GM21367 (cell line): Measurements from ENCODE around the gene PPFIA2.
"Not testable (repeated sequence)": the region's sequence is repeated elsewhere in the genome, so short reads cannot be mapped to it uniquely, and the experiment has no call there.

Experiments
- ATAC-seq: cut with Tn5 transposase; IDR thresholded peaks from one replicate; pipeline ENCODE4 v1.9.1; 2021; ENCODE audit not compliant: unreplicated experiment

Gene PPFIA2

DNA sequence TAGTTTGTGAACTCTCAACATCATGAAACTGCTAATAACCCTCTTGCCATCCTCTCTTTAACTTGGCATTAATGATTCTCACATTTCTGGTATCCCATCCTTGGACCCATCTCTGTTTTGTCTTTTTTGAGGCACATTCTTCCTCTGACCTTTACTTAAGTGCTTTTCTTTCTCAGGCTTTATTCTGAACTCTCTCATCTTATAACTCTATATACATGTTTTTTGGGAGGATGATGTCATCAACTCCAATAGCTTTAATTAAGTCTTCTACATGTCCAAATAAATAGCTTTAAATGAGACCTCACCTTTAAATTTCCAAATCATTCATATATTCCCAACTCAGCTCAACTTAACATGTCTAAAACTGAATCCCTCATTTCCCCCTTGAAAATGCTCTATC lies 88.4 kb downstream of the PPFIA2 start:
- no peak for ATAC-seq

DNA sequence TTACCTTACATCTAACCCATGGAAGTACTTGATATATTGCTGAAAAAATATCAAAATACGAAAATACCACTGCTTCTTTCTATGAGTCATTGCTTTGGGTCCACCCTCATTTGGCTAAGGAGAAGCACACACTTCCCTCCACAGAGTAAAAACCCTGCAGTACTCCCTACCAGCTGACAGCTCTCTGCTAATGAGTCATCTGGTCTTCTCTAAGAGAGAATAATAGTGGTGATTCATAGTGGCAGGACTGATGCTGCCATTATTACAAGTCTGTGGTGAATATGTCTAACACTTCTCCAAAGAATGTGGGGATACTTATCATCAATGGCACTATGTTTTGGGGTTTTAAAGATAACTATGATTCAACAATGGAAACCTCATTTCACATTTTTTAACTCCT lies 90.7 kb downstream of the PPFIA2 start:
- ATAC-seq, result peak; percentile 73

DNA sequence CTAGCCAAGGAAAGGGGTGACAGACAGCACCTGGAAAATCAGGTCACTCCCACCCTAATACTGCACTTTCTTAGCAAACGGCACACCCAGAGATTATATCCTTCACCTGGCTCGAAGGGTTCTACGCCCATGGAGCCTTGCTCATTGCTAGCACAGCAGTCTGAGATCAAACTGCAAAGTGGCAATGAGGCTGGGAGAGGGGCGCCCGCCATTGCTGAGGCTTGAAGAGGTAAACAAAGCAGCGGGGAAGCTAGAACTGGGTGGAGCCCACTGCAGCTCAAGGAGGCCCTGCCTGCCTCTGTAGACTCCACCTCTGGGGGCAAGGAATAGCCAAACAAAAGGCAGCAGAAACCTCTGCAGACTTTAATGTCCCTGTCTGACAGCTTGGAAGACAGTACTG lies 99.8 kb downstream of the PPFIA2 start:
- not testable (repeated sequence) for ATAC-seq

DNA sequence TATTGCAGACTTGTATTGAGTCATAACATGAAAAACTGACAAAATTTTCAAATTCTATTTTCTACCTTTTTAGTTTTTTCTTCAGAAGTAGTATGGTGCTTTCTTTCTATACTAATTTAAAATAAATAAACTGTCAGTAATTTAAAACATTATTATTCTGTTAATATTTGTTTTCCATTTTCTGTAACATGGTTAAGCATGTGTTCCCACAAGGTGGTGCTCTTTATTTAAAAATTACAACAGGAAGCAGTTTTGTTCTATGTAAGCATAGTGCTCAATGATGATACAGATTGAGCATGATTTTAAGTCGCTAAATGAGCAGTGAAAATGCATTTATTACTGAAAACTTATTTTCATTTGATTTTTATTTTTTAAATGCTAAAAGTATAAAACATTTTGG lies 114.6 kb downstream of the PPFIA2 start:
- ATAC-seq, result no peak

DNA sequence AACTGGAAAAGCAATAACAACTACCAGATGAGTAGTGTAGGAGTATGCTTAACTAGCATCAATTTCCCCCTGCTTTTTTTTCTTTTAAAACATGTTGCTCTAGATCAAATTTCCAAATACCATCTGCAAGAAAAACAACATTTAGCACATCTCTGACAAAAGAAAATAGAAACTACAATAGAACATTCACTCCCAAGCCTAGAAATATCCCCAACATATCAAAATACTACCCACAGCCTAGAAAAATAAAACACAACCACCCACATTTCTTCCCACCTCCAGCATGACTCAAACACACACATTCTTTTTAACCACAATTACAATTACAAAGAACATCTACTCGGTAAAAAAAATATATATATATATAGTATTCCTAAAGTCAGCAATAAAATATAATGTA lies 120.0 kb downstream of the PPFIA2 start:
- no peak for ATAC-seq

DNA sequence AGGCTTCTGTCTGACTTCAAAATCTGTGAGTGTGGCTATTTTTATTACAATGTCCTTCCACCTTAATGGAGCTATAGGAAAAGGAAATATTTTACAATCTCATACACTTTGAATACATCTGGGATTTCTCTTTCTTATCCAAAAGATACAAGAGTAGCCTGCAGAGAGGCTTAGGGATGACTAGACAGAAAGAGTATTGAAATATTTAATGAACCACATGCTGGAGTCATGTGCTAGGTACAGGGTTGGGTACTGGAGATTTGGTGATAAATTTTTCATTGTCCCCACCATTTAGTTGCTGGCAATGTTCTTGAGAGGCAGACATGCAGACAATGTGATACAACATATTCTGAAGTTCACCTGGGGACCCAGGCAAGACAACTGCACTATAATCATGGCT lies 126.0 kb downstream of the PPFIA2 start:
- no peak for ATAC-seq

DNA sequence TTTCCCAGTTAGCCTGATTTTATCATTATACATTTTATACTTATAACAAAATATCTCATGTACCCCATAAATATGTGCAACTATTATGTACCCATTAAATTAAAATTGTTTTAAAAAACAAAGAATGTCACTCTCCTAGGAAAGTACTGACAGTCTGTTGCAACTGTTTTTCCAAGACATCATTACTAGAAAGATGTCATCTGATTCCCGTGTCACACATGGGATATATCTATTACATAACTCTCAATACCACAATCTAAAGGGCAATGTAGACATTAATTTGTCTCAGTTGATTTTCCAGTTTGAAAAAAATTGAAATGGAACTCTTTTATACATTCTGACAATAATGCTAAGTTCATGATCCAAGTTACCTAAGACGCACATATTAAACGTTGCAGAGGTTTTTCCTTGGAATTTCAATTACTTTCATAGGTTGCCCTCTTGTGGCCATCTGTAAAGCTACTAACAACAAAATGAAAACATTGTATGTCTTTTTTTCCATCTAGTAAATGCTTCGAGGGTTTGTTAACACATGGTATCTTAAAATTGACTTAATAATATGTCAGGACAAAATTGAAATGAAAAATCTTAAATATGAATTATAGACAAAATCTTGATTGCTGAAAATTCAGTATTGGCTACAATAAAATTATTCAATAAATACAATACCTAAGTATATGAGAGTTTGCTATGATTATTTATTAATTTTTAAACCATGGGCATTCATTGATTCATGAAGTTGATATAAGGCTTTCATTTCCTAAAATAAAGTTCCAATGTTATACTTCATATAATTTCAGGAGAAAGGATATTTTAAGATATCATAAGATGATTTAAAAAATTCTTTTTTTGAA lies 131.6 kb downstream of the PPFIA2 start:
- no peak for ATAC-seq

DNA sequence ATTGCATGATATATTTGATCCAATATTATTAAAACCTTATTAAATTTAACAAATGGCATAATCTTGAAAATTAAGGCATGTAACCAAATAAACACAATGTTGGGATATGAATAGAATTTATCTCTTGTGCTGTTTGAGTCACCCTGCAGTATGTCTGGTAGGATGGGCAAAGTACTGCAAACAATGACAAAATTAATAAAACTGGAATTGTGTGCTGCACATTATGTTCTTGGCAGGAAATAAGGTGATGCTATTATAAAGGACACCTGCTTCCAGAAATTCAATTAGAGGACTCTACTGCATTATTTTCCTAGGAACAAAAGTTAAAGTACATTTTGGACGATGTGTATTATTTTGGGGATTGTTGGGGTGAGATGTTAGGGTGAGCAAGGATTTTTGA lies 132.7 kb downstream of the PPFIA2 start:
- no peak for ATAC-seq

DNA sequence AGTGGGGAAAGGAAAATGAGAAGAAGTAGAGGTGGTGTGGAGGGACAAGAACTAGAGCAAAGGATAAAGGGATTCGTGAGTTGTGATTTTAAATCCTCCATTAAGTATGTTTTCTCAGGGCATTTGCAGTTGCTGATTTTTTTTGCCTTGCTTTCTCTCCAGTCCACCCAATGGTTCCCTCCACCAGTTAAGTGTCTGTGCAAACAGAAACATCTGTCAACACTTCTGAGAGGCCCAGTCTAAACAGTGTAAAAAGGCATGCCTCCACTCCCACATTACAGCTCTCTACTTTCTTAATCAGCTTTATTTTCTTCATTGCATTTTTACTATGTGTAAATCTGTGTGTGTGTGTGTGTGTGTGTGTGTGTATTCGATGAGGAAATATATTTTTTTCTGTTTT lies 141.2 kb downstream of the PPFIA2 start:
- no peak for ATAC-seq

DNA sequence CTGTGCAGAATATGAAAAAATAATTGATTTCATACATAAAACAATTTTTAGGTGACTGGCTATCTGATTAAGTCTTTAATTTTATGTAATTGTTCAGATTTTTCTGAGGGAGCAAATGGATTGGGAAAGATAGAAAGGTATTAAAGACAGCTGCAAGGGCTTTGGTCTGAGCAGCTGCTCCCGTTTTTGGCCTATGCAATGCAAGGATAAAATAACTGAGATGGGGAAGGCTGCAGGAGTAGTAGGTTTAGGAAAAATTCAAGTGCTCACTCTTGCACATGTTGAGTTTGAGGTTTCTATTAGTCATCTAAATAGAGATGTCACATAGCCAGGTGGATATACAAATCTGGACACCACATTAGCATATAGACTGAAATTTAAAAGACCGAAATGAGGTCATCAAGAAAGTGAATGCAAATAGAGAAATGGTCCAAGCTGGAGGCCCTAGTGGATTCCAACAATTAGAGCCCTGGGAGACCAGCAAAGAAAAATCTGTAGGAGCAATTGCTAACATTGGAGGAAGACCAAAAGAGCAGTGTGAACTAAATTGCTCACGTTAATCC lies 144.0 kb downstream of the PPFIA2 start:
- no peak for ATAC-seq

DNA sequence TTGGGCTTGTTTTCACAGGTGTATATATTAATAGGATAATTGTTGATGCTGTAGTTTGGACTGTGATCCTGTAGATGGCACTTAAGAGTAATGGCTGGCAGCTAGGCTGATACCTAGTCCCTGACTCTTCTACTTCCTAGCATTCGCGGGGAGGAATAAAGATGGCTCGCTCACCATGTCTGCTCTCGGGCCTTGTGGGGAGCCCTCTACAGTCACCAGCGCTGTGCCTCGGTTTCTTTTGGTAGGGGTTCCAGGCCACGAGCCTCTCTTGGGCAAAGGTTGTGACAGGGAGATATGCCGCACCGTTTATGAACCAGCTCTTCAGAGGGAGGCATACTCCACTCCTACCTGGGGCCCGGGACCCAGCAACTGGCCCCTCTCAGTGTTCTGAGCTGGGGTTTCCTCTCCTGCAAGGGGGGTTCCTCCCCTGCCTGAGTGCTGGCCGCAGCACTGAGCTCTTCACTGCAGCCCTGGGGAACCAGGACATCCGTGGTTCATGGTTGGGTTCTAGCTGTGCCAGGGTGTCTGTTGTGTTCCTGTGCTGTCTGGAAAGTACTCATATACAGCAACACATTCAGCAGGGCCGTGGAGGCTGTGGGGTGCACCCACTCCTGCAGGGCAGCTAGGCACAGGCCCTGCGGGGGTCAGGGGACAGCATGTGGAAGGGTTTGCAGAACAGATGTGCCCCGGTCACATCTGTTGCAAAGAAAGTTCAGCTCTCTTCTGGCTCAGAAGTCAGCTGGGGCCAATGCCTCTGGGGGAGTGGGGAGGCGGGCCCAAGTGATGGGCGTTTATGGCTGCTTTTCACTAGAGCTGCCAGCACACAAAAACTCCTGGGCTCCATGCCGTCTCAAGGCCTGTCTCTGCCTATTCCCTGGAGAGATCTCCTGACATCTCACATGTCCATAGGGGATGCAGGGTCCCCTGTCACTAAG lies 147.9 kb downstream of the PPFIA2 start:
- no peak for ATAC-seq

DNA sequence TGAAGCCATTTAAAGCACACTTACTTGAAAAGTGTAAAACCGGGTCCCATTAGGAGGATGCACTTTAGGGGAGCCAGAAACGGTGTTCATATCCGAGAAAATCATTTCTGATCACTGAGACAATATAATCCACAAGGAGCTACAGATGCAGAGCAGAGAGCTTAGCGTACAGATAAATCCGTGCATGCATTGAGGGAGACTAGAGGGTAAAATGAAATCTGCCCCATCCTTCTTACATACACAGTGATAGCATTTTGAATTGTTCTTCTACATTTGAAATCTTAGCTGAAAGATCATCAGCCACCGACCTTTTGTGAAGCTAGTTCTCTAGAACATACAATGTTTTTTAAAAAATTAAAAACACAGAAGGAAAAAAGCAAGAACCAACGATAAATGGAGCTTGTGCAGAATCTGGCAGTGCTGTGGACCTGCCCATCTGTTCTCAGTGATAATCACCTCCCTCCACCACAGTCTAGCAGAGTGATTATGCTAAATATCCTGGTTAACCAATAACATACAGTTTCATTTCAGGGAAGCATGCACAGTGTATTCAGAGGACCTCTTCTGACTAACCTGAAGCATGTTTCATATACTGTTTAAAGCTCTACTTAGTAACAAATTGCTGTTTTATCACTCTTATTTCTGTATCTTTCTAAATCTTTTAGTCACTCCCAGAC lies 161.1 kb downstream of the PPFIA2 start:
- ATAC-seq, result no peak

DNA sequence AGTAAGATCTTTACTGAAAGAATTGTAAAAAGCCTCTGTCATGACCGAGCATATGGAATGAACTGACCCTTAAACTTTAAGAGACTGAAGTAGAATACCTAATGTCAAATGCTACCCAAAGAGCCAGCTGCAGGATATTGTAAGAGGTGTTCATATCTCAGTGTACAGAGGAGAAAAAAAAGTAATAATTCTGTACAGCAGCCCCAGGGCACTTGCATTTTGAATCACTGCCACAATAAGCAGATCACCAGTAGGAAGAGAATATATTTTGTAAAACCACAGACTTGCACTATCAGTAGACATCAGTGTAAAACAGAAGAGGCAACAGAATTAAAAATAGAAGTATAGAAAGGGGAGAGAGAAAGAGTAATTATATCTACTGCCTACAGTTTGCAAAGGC lies 162.6 kb downstream of the PPFIA2 start:
- no peak for ATAC-seq

DNA sequence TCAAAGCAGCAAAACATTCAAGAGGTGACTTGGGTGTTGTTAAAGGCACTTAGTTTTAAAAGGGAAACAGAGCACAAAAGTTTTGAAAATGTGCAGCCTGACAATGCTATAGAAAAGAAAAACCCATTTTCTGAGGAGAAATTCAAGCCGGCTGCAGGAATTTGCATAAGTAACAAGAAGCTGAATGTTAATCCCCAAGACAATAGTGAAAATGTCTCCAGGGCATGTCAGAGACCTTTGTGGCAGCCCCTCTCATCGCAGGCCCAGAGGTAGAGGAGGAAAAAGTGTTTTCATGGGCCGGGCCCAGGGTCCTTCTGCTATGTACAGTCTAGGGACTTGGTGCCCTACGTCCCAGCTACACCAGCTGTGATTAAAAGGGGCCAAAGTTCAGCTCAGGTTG lies 167.9 kb downstream of the PPFIA2 start:
- no peak for ATAC-seq

DNA sequence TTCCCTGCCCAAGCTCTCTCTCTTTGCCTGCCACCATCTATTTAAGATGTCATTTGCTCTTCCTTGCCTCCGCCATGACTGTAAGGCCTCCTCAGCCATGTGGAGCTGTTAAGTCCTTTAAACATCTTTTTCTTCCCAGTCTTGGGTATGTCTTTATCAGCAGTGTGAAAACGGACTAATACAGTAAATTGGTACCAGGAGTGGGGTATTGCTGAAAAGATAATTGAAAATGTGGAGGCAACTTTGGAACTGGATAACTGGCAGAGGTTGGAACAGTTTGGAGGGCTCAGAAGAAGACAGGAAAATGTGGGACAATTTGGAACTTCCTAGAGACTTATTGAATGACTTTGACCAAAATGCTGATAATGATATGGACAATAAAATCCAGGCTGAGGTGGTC lies 168.4 kb downstream of the PPFIA2 start:
- ATAC-seq, result not testable (repeated sequence)

DNA sequence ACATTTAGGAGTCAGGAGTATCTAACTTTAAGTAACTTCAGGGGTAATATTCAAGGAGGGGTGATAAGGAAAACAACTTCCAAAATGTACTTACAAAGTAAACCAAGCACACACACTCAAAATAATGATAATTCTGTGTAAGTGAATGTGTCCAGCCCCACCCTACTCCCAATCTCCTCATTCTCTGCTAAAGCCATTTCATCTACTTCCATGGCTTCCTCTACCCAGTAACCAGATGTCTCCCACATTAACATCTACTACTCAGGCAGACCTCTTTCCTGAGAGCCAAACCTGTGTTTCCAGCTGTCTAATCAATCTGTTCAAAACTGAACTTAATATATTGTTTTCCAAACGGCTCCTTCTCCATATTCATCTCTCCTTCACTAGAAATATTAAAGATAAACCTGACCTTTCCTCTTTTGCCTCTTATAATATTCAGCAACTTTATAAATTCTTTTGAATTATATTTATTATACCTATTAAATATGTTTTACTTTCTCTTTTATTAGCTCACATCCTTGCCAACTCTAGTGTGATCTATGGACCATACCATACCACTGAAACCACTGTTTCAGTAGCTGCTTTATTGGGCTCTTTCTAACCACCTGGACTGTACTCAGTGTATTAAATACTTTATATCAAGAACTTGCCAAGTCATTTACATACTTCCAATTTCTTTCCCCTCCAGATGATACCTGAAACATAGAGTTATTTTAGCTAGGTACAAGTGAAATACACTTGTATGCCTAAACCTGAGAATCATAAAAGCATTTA lies 170.7 kb downstream of the PPFIA2 start:
- ATAC-seq, result no peak

DNA sequence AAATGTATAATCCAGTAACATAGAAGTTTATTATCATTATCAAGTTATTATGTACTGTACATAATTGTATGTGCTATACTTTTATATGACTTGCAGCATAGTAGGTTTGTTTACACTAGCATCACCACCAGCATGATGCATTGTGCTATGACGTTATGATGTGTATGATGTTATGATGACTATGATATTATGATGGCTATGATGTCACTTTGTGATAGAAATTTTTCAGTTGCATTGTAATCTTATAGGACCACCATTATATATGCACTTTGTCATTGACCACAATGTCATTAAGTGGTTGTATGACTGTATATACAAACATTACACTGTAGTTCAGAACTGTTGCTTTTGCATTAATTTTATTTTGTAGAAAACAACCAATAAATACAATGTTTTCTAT lies 173.4 kb downstream of the PPFIA2 start:
- no peak for ATAC-seq

DNA sequence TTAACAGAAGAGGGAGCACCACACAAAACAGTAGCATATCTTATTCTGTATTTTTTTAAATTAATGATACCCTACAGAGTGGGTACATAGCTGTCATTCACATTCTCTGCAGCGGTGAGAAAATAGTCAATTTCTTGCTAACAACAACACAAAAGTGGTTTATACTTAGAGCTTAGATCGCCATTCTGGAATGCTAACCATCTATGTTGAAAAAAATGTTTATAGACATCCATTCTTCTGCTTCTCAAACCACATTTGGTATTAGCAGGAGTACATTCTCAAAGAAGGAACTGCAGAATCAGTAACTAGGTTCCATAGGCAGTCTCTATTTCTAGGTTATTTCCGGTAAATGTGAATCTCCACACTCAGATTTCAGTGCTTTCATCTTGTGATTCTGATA lies 185.9 kb downstream of the PPFIA2 start:
- ATAC-seq, result no peak

DNA sequence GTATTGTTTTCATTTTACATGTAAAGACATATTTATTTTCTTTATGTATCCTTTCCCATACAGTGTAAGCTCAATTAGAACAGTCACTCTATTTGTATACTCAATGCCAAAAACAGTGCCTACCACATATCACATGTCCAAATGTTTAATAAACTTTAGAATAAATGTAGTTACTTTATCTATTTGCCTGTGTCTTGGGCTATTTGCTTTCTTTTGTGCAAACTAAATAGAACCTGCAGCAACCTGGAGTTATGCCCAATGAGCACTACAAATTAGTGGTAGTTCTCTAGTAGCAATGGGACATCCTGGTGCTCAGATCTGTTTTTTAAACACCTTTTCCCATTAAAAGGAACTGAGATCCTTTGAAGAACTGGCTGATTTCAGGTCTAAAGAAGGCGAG lies 186.7 kb downstream of the PPFIA2 start:
- ATAC-seq, result no peak

DNA sequence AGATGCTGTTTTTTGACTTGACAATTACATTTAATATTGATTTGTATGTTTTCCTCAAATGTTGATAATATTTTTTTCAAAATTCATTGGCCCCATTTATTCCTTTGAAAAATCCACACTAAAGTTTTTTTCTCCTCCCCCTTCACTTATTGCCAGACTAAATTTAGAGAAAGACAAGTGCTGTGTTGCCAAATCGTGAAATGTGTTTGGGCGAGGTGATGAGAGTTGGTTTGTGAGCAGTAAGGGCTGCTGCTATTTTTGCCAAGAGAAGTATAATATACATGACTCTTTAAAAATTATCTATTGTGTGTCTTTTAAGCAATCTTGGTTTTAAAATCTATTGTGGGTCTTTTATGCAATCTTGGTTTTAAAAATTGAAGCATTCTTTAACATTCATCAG lies 188.9 kb downstream of the PPFIA2 start:
- ATAC-seq, result no peak
